ENCODE measurements around the gene SPATA18.

SPATA18 gene

GRCh38 chr4:52103319-52103718 lies 52.2 kb downstream of the SPATA18 start:
- no peaks in the 10 kb centered on the region for H3K36me3 ChIP-seq (ENCODE audit: control insufficient read depth in 1 of 2, insufficient read depth in 2 of 2, low read depth in 1 of 2, low read length in 2 of 2)
- no peaks in the 10 kb centered on the region for H3K27me3 ChIP-seq (ENCODE audit: control insufficient read depth in 1 of 2, insufficient read depth in 1 of 2, low read length in 2 of 2)
- no peak overlapping the region for H3K4me3 ChIP-seq (ENCODE audit: insufficient read depth in 1 of 2, low read depth in 1 of 2, low read length in 2 of 2)
- no peak overlapping the region for H3K27ac ChIP-seq (ENCODE audit: low read length, poor library complexity, severe bottlenecking)
- H4K91ac ChIP-seq (ENCODE audit: low read length) = no peak overlapping the region
- no peak overlapping the region for H3K4ac ChIP-seq (ENCODE audit: low read depth in 1 of 2, low read length in 2 of 2)
- no peak overlapping the region for H3K14ac ChIP-seq (ENCODE audit: low read length in 2 of 2)
- H3K9me3 ChIP-seq (ENCODE audit: control insufficient read depth, low read length) = no peaks in the 10 kb centered on the region
- H2BK15ac ChIP-seq (ENCODE audit: low read depth, poor library complexity, severe bottlenecking) = no peak overlapping the region
- no peak overlapping the region for H3K23ac ChIP-seq (ENCODE audit: low read length in 2 of 2)
- H2BK5ac ChIP-seq (ENCODE audit: low read depth, low read length, poor library complexity, severe bottlenecking) = no peak overlapping the region
- no peak overlapping the region for H4K8ac ChIP-seq (ENCODE audit: low read length)
- no peaks in the 10 kb centered on the region for H3K4me1 ChIP-seq (ENCODE audit: control insufficient read depth, insufficient read depth, low read depth, low read length)
- peak overlapping the region; percentile 49 for H3K9ac ChIP-seq (ENCODE audit: low read length)
- H2AFZ ChIP-seq (ENCODE audit: low read depth, low read length) = no peak overlapping the region
- peak; percentile 43 for DNase-seq
- H3K79me1 ChIP-seq (replicated peaks; ENCODE audit: low read length, poor library complexity, severe bottlenecking) = no peaks in the 10 kb centered on the region
- H2BK12ac ChIP-seq (ENCODE audit: low read length in 2 of 2) = no peak overlapping the region
- H2BK120ac ChIP-seq (ENCODE audit: low read depth, low read length) = no peak overlapping the region
- no peak overlapping the region for H3K4me2 ChIP-seq (ENCODE audit: low read length, poor library complexity, severe bottlenecking)
- no CpG with 5 or more reads among the region's 1 CpG for WGBS
- no peak overlapping the region for H2AK5ac ChIP-seq (ENCODE audit: low read length, severe bottlenecking)
- no peak overlapping the region for H3K18ac ChIP-seq (ENCODE audit: low read depth in 1 of 2, low read length in 2 of 2)

DNA sequence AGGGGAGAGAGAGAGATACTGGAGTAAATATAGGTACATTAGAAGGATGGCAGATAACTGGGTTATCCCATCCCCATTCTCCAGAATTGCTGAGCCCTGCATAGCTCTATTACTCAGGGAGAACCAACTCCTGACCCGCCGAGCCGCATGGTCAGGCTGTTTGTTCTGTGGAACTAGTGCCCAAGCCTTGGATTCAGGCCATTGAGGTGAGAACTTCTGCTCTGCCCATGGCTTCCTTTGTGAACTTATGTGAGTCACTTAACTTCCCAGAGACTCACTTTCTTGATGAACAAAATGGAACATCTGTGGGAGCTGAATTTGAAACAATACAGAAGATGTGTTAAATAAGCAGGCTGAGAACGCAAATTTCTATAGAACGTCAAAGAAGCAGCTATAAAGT lies 54.2 kb downstream of the SPATA18 start:
- no peak overlapping the region for H4K8ac ChIP-seq (ENCODE audit: low read length)
- H2BK15ac ChIP-seq (ENCODE audit: low read depth, poor library complexity, severe bottlenecking) = no peak overlapping the region
- H3K9ac ChIP-seq (ENCODE audit: low read length) = no peak overlapping the region
- H3K4me3 ChIP-seq (ENCODE audit: insufficient read depth in 1 of 2, low read depth in 1 of 2, low read length in 2 of 2) = no peak overlapping the region
- no peak overlapping the region for H3K18ac ChIP-seq (ENCODE audit: low read depth in 1 of 2, low read length in 2 of 2)
- H4K91ac ChIP-seq (ENCODE audit: low read length) = no peak overlapping the region
- no peak overlapping the region for H2AFZ ChIP-seq (ENCODE audit: low read depth, low read length)
- no peak overlapping the region for H2BK5ac ChIP-seq (ENCODE audit: low read depth, low read length, poor library complexity, severe bottlenecking)
- H3K79me1 ChIP-seq (replicated peaks; ENCODE audit: low read length, poor library complexity, severe bottlenecking) = no peaks in the 10 kb centered on the region
- H3K9me3 ChIP-seq (ENCODE audit: control insufficient read depth, low read length) = peaks cover 10% of the 10 kb centered on the region
- H3K23ac ChIP-seq (ENCODE audit: low read length in 2 of 2) = no peak overlapping the region
- no peak for DNase-seq
- no peak overlapping the region for H3K4ac ChIP-seq (ENCODE audit: low read depth in 1 of 2, low read length in 2 of 2)
- H3K4me2 ChIP-seq (ENCODE audit: low read length, poor library complexity, severe bottlenecking) = no peak overlapping the region
- H3K27ac ChIP-seq (ENCODE audit: low read length, poor library complexity, severe bottlenecking) = no peak overlapping the region
- H3K36me3 ChIP-seq (ENCODE audit: control insufficient read depth in 1 of 2, insufficient read depth in 2 of 2, low read depth in 1 of 2, low read length in 2 of 2) = no peaks in the 10 kb centered on the region
- 91% methylated on average over 5 of the region's 5 CpGs for WGBS
- no peaks in the 10 kb centered on the region for H3K4me1 ChIP-seq (ENCODE audit: control insufficient read depth, insufficient read depth, low read depth, low read length)
- H3K14ac ChIP-seq (ENCODE audit: low read length in 2 of 2) = no peak overlapping the region
- H2AK5ac ChIP-seq (ENCODE audit: low read length, severe bottlenecking) = no peak overlapping the region
- H3K27me3 ChIP-seq (ENCODE audit: control insufficient read depth in 1 of 2, insufficient read depth in 1 of 2, low read length in 2 of 2) = no peaks in the 10 kb centered on the region
- no peak overlapping the region for H2BK12ac ChIP-seq (ENCODE audit: low read length in 2 of 2)
- no peak overlapping the region for H2BK120ac ChIP-seq (ENCODE audit: low read depth, low read length)

DNA sequence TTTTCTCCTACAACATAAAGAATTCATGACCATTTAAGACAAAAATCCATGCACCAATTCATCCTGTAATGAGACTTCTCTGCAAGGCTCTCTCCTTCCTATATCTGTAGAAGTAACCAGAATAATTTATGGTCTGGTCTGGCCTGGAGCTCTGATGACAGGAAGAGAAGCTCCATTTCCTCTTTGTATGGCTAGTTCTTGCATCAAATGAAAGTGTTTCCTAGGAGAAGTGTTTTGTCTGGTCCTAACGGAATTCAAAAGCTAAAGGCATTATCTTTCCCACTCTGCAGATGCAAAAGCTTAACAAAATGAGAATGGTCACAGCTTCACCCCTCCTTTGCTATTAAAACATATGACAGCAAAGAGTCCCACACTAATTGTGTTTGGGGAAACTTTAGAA lies 55.1 kb downstream of the SPATA18 start:
- H4K8ac ChIP-seq (ENCODE audit: low read length) = no peak overlapping the region
- H3K4me2 ChIP-seq (ENCODE audit: low read length, poor library complexity, severe bottlenecking) = no peak overlapping the region
- no peak overlapping the region for H3K18ac ChIP-seq (ENCODE audit: low read depth in 1 of 2, low read length in 2 of 2)
- DNase-seq = peak; percentile 10
- H2AK5ac ChIP-seq (ENCODE audit: low read length, severe bottlenecking) = no peak overlapping the region
- no peaks in the 10 kb centered on the region for H3K79me1 ChIP-seq (replicated peaks; ENCODE audit: low read length, poor library complexity, severe bottlenecking)
- no peak overlapping the region for H2BK5ac ChIP-seq (ENCODE audit: low read depth, low read length, poor library complexity, severe bottlenecking)
- no peak overlapping the region for H3K14ac ChIP-seq (ENCODE audit: low read length in 2 of 2)
- H3K27me3 ChIP-seq (ENCODE audit: control insufficient read depth in 1 of 2, insufficient read depth in 1 of 2, low read length in 2 of 2) = no peaks in the 10 kb centered on the region
- peak overlapping the region; percentile 36 for H3K9ac ChIP-seq (ENCODE audit: low read length)
- H4K91ac ChIP-seq (ENCODE audit: low read length) = no peak overlapping the region
- H2AFZ ChIP-seq (ENCODE audit: low read depth, low read length) = no peak overlapping the region
- H3K23ac ChIP-seq (ENCODE audit: low read length in 2 of 2) = no peak overlapping the region
- WGBS = no CpG with 5 or more reads among the region's 1 CpG
- no peak overlapping the region for H3K4ac ChIP-seq (ENCODE audit: low read depth in 1 of 2, low read length in 2 of 2)
- no peaks in the 10 kb centered on the region for H3K4me1 ChIP-seq (ENCODE audit: control insufficient read depth, insufficient read depth, low read depth, low read length)
- H2BK15ac ChIP-seq (ENCODE audit: low read depth, poor library complexity, severe bottlenecking) = no peak overlapping the region
- H3K4me3 ChIP-seq (ENCODE audit: insufficient read depth in 1 of 2, low read depth in 1 of 2, low read length in 2 of 2) = no peak overlapping the region
- H2BK120ac ChIP-seq (ENCODE audit: low read depth, low read length) = no peak overlapping the region
- no peak overlapping the region for H2BK12ac ChIP-seq (ENCODE audit: low read length in 2 of 2)
- no peaks in the 10 kb centered on the region for H3K36me3 ChIP-seq (ENCODE audit: control insufficient read depth in 1 of 2, insufficient read depth in 2 of 2, low read depth in 1 of 2, low read length in 2 of 2)
- H3K27ac ChIP-seq (ENCODE audit: low read length, poor library complexity, severe bottlenecking) = no peak overlapping the region
- peaks cover 10% of the 10 kb centered on the region for H3K9me3 ChIP-seq (ENCODE audit: control insufficient read depth, low read length)

DNA sequence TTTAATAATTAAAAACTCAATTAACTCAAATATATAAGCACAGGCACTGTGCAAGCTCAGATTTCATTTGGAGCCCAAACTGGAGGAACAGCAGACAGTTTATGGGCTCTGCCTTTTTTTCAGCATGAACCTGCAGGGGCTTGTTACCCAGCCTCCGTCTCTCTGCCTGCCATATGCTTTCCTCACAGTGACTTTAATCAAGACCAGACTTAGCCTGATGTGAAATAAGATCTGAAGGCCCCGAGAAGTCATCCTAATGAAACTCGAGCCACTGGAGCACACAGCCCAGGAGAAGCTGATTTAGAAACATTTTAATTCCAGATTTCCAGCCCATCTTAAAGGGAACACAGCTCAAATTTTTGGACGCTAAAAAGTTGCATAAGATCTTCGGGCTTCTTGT lies 55.6 kb downstream of the SPATA18 start:
- H3K4me2 ChIP-seq (ENCODE audit: low read length, poor library complexity, severe bottlenecking) = no peak overlapping the region
- 51% methylated on average over 5 of the region's 5 CpGs for WGBS
- H2BK15ac ChIP-seq (ENCODE audit: low read depth, poor library complexity, severe bottlenecking) = no peak overlapping the region

More for the DNA sequence above, 55.6 kb downstream of the SPATA18 start:
- Histone ChIP-seq H3K9ac (ENCODE audit: low read length) (peak overlapping the region; percentile 36), H3K4me1 (ENCODE audit: control insufficient read depth, insufficient read depth, low read depth, low read length) (no peaks in the 10 kb centered on the region), H3K79me1 (replicated peaks; ENCODE audit: low read length, poor library complexity, severe bottlenecking) (no peaks in the 10 kb centered on the region), H3K27ac (ENCODE audit: low read length, poor library complexity, severe bottlenecking) (no peak overlapping the region), H2BK12ac (ENCODE audit: low read length in 2 of 2) (no peak overlapping the region), H3K4ac (ENCODE audit: low read depth in 1 of 2, low read length in 2 of 2) (no peak overlapping the region), H3K4me3 (ENCODE audit: insufficient read depth in 1 of 2, low read depth in 1 of 2, low read length in 2 of 2) (no peak overlapping the region), H4K91ac (ENCODE audit: low read length) (no peak overlapping the region), H3K36me3 (ENCODE audit: control insufficient read depth in 1 of 2, insufficient read depth in 2 of 2, low read depth in 1 of 2, low read length in 2 of 2) (no peaks in the 10 kb centered on the region), H3K9me3 (ENCODE audit: control insufficient read depth, low read length) (peaks cover 10% of the 10 kb centered on the region), H3K14ac (ENCODE audit: low read length in 2 of 2) (no peak overlapping the region), H2AK5ac (ENCODE audit: low read length, severe bottlenecking) (no peak overlapping the region), H3K27me3 (ENCODE audit: control insufficient read depth in 1 of 2, insufficient read depth in 1 of 2, low read length in 2 of 2) (no peaks in the 10 kb centered on the region), H3K18ac (ENCODE audit: low read depth in 1 of 2, low read length in 2 of 2) (no peak overlapping the region), H2BK5ac (ENCODE audit: low read depth, low read length, poor library complexity, severe bottlenecking) (no peak overlapping the region), H4K8ac (ENCODE audit: low read length) (no peak overlapping the region), H3K23ac (ENCODE audit: low read length in 2 of 2) (no peak overlapping the region), H2BK120ac (ENCODE audit: low read depth, low read length) (no peak overlapping the region), H2AFZ (ENCODE audit: low read depth, low read length) (no peak overlapping the region)
- DNase-seq = no peak

Measured in mesenchymal stem cell (in vitro differentiated cells and primary cell).